ENCODE data around the gene NOL8. TPM values are rescaled to one million over a fixed set of nuclear protein-coding genes. Genes with fewer than 3 reads are reported as not detected.

NOL8 gene
- total RNA-seq, 1 donor from 2014 or later = 28.2 TPM

DNA sequence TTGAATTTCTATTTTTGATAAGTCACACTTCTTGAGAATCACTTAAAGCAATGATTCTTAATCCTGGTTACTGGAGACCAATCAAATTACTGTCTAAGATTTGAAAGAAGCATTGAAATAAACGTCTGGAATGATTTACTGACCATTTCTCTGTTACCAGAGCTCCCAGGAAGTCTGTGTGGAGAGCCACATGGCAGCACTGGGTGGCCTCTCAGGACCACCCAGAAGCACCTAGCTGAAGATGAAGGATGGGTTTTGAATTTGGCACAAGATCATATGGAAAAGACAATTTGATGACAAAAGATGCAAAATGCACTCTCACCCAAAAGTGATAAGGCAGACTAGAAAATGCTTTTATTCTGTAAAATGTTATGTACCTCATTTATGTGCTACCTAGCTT is 62.0 kb downstream of the NOL8 start:
- Mint-ChIP-seq H3K36me3 (ENCODE audit: low read depth, unreplicated experiment) (peaks cover 55% of the 10 kb centered on the region), H3K4me3 (ENCODE audit: unreplicated experiment) (no peak overlapping the region), H3K9me3 (ENCODE audit: unreplicated experiment) (no peaks in the 10 kb centered on the region), H3K4me1 (ENCODE audit: unreplicated experiment) (no peaks in the 10 kb centered on the region), H3K27ac (ENCODE audit: unreplicated experiment) (no peak overlapping the region), H3K27me3 (ENCODE audit: unreplicated experiment) (no peaks in the 10 kb centered on the region)
- no peak for DNase-seq (ENCODE audit: low spot score)
- TF ChIP-seq, protein P1, sequence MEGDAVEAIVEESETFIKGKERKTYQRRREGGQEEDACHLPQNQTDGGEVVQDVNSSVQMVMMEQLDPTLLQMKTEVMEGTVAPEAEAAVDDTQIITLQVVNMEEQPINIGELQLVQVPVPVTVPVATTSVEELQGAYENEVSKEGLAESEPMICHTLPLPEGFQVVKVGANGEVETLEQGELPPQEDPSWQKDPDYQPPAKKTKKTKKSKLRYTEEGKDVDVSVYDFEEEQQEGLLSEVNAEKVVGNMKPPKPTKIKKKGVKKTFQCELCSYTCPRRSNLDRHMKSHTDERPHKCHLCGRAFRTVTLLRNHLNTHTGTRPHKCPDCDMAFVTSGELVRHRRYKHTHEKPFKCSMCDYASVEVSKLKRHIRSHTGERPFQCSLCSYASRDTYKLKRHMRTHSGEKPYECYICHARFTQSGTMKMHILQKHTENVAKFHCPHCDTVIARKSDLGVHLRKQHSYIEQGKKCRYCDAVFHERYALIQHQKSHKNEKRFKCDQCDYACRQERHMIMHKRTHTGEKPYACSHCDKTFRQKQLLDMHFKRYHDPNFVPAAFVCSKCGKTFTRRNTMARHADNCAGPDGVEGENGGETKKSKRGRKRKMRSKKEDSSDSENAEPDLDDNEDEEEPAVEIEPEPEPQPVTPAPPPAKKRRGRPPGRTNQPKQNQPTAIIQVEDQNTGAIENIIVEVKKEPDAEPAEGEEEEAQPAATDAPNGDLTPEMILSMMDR (IDR thresholded peaks at IDR 0.05; ENCODE audit: unreplicated experiment) = no peak

DNA sequence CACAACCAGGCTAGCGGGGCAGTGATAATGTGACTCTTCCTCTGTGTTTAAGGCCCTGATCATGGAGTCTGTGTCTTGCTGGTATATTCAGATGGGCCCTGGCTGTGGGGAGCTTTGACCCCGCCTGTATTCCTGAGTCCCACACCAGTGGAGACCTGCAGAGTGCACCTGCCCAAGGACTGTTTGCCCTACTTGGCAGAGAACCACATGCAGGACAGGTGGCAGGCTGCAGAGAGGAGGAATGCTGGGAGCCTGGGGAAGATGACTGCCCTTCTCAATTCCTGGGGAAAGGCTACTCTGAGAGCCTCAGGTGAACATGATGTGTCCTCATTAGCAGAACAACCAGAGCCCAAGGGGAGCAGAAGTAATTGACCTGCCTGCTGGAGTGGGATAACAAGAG is 67.8 kb downstream of the NOL8 start:
- H3K27ac Mint-ChIP-seq (ENCODE audit: unreplicated experiment) = no peak overlapping the region
- no peak overlapping the region for H3K4me3 Mint-ChIP-seq (ENCODE audit: unreplicated experiment)
- H3K9me3 Mint-ChIP-seq (ENCODE audit: unreplicated experiment) = no peaks in the 10 kb centered on the region
- peaks cover 20% of the 10 kb centered on the region for H3K36me3 Mint-ChIP-seq (ENCODE audit: low read depth, unreplicated experiment)
- TF ChIP-seq, protein P1 (IDR thresholded peaks at IDR 0.05; ENCODE audit: unreplicated experiment) = no peak
- no peak for DNase-seq (ENCODE audit: low spot score)
- no peaks in the 10 kb centered on the region for H3K4me1 Mint-ChIP-seq (ENCODE audit: unreplicated experiment)
- H3K27me3 Mint-ChIP-seq (ENCODE audit: unreplicated experiment) = no peaks in the 10 kb centered on the region

- no peak overlapping the region for H3K4me3 Mint-ChIP-seq (ENCODE audit: unreplicated experiment)
- no peaks in the 10 kb centered on the region for H3K9me3 Mint-ChIP-seq (ENCODE audit: unreplicated experiment)
- H3K36me3 Mint-ChIP-seq (ENCODE audit: low read depth, unreplicated experiment) = peaks cover 22% of the 10 kb centered on the region
- H3K27me3 Mint-ChIP-seq (ENCODE audit: unreplicated experiment) = no peaks in the 10 kb centered on the region
- H3K4me1 Mint-ChIP-seq (ENCODE audit: unreplicated experiment) = no peaks in the 10 kb centered on the region
- DNase-seq (ENCODE audit: low spot score) = no peak
- TF ChIP-seq, protein P1 (IDR thresholded peaks at IDR 0.05; ENCODE audit: unreplicated experiment) = no peak
- no peak overlapping the region for H3K27ac Mint-ChIP-seq (ENCODE audit: unreplicated experiment)
These were observed 70.5 kb downstream of the NOL8 start for GRCh38 chr9:92254381-92255337.

- TF ChIP-seq, protein P1 (IDR thresholded peaks at IDR 0.05; ENCODE audit: unreplicated experiment) = no peak
- H3K9me3 Mint-ChIP-seq (ENCODE audit: unreplicated experiment) = no peaks in the 10 kb centered on the region
- peaks cover 23% of the 10 kb centered on the region for H3K36me3 Mint-ChIP-seq (ENCODE audit: low read depth, unreplicated experiment)
- H3K4me1 Mint-ChIP-seq (ENCODE audit: unreplicated experiment) = no peaks in the 10 kb centered on the region
- DNase-seq (ENCODE audit: low spot score) = no peak
- H3K4me3 Mint-ChIP-seq (ENCODE audit: unreplicated experiment) = no peak overlapping the region
- H3K27ac Mint-ChIP-seq (ENCODE audit: unreplicated experiment) = no peak overlapping the region
- no peaks in the 10 kb centered on the region for H3K27me3 Mint-ChIP-seq (ENCODE audit: unreplicated experiment)
These were observed 71.5 kb downstream of the NOL8 start for GRCh38 chr9:92253656-92254055.

- H3K36me3 Mint-ChIP-seq (ENCODE audit: low read depth, unreplicated experiment) = peaks cover 46% of the 10 kb centered on the region
- no peak for DNase-seq (ENCODE audit: low spot score)
- no peaks in the 10 kb centered on the region for H3K9me3 Mint-ChIP-seq (ENCODE audit: unreplicated experiment)
- no peak overlapping the region for H3K4me3 Mint-ChIP-seq (ENCODE audit: unreplicated experiment)
- H3K27me3 Mint-ChIP-seq (ENCODE audit: unreplicated experiment) = no peaks in the 10 kb centered on the region
- TF ChIP-seq, protein P1 (IDR thresholded peaks at IDR 0.05; ENCODE audit: unreplicated experiment) = no peak
- H3K27ac Mint-ChIP-seq (ENCODE audit: unreplicated experiment) = no peak overlapping the region
- H3K4me1 Mint-ChIP-seq (ENCODE audit: unreplicated experiment) = no peaks in the 10 kb centered on the region
These were observed 77.2 kb downstream of the NOL8 start for GRCh38 chr9:92247981-92248380.
